SK-N-SH treated with all-trans-retinoic acid at 6 μM for 48 hours (cell line): Measurements from ENCODE around the gene MAP3K2.

Source experiments
- ATAC-seq: fragments of 200-7000 bp; cut with Tn5 transposase; 3 replicates; pipeline ENCODE4 v1.9.1; 2020; ENCODE audit warnings: mild to moderate bottlenecking, moderate library complexity
- ARNTL ChIP-seq: fragments of 450-650 bp; formaldehyde crosslinking; IDR thresholded peaks from 2 replicates; pipeline ENCODE4 v1.5.0; 2020; ENCODE audit warnings: low read depth, mild to moderate bottlenecking, moderate library complexity, borderline replicate concordance
- BACH2 ChIP-seq: fragments of 250-450 bp; sonication (Bioruptor Pico); IDR thresholded peaks from 2 replicates; pipeline ENCODE4 v1.9.0; 2021; ENCODE audit warnings: mild to moderate bottlenecking, borderline replicate concordance
- CSDC2 ChIP-seq: fragments of 250-450 bp; sonication (Bioruptor Pico); IDR thresholded peaks from 2 replicates; pipeline ENCODE4 v1.5.0; 2020; ENCODE audit warnings: mild to moderate bottlenecking, moderate library complexity
- ESRRG ChIP-seq: fragments of 250-450 bp; sonication (Bioruptor Pico); IDR thresholded peaks from 2 replicates; pipeline ENCODE4 v1.6.1; 2021; ENCODE audit warnings: mild to moderate bottlenecking
- GLIS3 ChIP-seq: fragments of 250-450 bp; sonication (Bioruptor Pico); IDR thresholded peaks from 2 replicates; pipeline ENCODE4 v1.5.0; 2020; ENCODE audit warnings: mild to moderate bottlenecking, moderate library complexity
- ISL1 ChIP-seq: fragments of 250-450 bp; sonication (Bioruptor Pico); IDR thresholded peaks from 2 replicates; pipeline ENCODE4 v2.1.2; 2022; ENCODE audit warnings: mild to moderate bottlenecking, moderate library complexity
- PPARA ChIP-seq: fragments of 250-450 bp; sonication (Bioruptor Pico); IDR thresholded peaks from 2 replicates; pipeline ENCODE4 v1.5.0; 2020; ENCODE audit warnings: mild to moderate bottlenecking, borderline replicate concordance
- RARB ChIP-seq: fragments of 250-450 bp; sonication (Bioruptor Pico); IDR thresholded peaks from 2 replicates; pipeline ENCODE4 v1.8.0; 2021; ENCODE audit warnings: mild to moderate bottlenecking, moderate library complexity
- SNAI2 ChIP-seq: fragments of 250-450 bp; sonication (Bioruptor Pico); IDR thresholded peaks from 2 replicates; pipeline ENCODE4 v1.5.0; 2020; ENCODE audit warnings: mild to moderate bottlenecking, moderate library complexity
- TCF4 ChIP-seq: fragments of 250-450 bp; sonication (Bioruptor Pico); IDR thresholded peaks from 2 replicates; pipeline ENCODE4 v1.8.0; 2021; ENCODE audit warnings: mild to moderate bottlenecking, moderate library complexity, borderline replicate concordance
- TOX ChIP-seq: fragments of 250-450 bp; sonication (Bioruptor Pico); IDR thresholded peaks from 2 replicates; pipeline ENCODE4 v1.8.0; 2021; ENCODE audit warnings: mild to moderate bottlenecking, moderate library complexity, borderline replicate concordance
- ZC3H10 ChIP-seq: fragments of 250-450 bp; sonication (Bioruptor Pico); IDR thresholded peaks from 2 replicates; pipeline ENCODE4 v1.5.1; 2021; ENCODE audit warnings: mild to moderate bottlenecking, moderate library complexity
- ZFP3 ChIP-seq: fragments of 250-450 bp; sonication (Bioruptor Pico); IDR thresholded peaks from 2 replicates; pipeline ENCODE4 v1.5.0; 2020; ENCODE audit warnings: mild to moderate bottlenecking, moderate library complexity
- ZFP30 ChIP-seq: fragments of 450-650 bp; formaldehyde crosslinking; IDR thresholded peaks from 2 replicates; pipeline ENCODE4 v1.5.0; 2022; ENCODE audit warnings: mild to moderate bottlenecking, moderate library complexity
- ZNF565 ChIP-seq: fragments of 450-650 bp; formaldehyde crosslinking; conservative IDR thresholded peaks from 2 replicates; pipeline ENCODE4 v1.5.0; 2020; ENCODE audit warnings: low read depth, mild to moderate bottlenecking, moderate library complexity
- ZNF70 ChIP-seq: fragments of 450-650 bp; formaldehyde crosslinking; IDR thresholded peaks from 2 replicates; pipeline ENCODE4 v1.5.0; 2020; ENCODE audit warnings: mild to moderate bottlenecking, moderate library complexity
- ZNF8 ChIP-seq: fragments of 450-650 bp; formaldehyde crosslinking; IDR thresholded peaks from 2 replicates; pipeline ENCODE4 v1.5.0; 2020; ENCODE audit warnings: mild to moderate bottlenecking, moderate library complexity
- TF ChIP-seq, protein P1 (sequence below): fragments of 250-450 bp; sonication (Bioruptor Pico); IDR thresholded peaks from 2 replicates; pipeline ENCODE4 v1.5.0; 2020; ENCODE audit warnings: mild to moderate bottlenecking, moderate library complexity
- TF ChIP-seq, protein P2 (sequence below): fragments of 250-450 bp; sonication (Bioruptor Pico); IDR thresholded peaks from 2 replicates; pipeline ENCODE4 v1.5.1; 2021; ENCODE audit warnings: mild to moderate bottlenecking, moderate library complexity
- TF ChIP-seq, protein P3 (sequence below): fragments of 250-450 bp; sonication (Bioruptor Pico); IDR thresholded peaks from 2 replicates; pipeline ENCODE4 v1.8.0; 2021; ENCODE audit warnings: low read depth, mild to moderate bottlenecking, moderate library complexity, borderline replicate concordance

The MAP3K2 gene

DNA sequence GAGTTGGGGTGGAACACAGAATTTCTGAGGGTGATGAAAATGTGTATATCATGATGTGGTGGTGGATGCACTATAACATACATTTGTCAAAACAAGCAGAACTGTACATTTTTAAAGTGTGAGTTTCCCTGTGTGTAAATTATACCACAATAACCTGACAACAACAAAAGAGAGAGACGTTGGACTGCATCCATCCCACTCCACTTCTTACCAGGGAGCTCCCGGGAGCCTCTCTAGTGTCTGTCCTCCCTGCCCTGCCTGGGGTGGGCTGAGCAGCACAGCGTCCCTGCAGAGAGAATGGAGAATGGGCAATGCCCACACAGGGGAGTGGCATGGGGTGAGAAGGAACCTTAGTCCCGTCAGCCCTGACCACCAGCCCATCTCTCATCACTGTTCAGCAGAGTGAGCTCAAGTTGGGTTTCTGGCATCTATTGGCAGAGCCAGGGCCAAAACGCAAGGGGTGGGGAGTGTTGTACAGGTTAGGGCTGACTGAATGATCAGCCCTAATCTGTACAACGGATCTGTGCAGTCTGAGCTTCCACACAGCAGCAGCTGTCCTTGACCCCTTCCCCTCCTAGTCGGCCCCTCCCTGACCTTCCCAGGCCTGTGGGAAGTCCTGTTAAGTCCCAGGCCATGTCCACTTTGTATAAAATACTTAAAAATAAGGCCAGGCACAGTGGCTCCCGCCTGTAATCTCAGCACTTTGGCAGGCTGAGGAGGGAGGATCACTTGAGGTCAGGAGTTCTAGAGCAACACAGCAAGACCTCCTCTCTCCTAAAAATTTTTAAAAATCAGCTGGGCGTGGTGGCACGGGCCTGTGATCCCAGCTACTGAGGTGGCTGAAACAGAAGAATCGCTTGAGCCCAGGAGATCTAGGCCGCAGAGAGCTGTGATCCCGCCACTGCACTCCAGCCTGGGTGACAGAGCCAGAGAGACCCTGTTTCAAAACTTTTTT is 27.1 kb upstream of the MAP3K2 start:
- TF ChIP-seq TCF4 (CRISPR knock-in tag) (no peak), ZNF565 (CRISPR knock-in tag) (no peak), TOX (CRISPR knock-in tag) (no peak), GLIS3 (CRISPR knock-in tag) (no peak), SNAI2 (CRISPR knock-in tag) (no peak), ARNTL (no peak), PPARA (CRISPR knock-in tag) (no peak), ISL1 (CRISPR knock-in tag) (no peak), ZFP30 (no peak), ZC3H10 (no peak), ESRRG (CRISPR knock-in tag) (no peak), ZNF8 (no peak), ZFP3 (CRISPR knock-in tag) (no peak)
- TF ChIP-seq, protein P1, sequence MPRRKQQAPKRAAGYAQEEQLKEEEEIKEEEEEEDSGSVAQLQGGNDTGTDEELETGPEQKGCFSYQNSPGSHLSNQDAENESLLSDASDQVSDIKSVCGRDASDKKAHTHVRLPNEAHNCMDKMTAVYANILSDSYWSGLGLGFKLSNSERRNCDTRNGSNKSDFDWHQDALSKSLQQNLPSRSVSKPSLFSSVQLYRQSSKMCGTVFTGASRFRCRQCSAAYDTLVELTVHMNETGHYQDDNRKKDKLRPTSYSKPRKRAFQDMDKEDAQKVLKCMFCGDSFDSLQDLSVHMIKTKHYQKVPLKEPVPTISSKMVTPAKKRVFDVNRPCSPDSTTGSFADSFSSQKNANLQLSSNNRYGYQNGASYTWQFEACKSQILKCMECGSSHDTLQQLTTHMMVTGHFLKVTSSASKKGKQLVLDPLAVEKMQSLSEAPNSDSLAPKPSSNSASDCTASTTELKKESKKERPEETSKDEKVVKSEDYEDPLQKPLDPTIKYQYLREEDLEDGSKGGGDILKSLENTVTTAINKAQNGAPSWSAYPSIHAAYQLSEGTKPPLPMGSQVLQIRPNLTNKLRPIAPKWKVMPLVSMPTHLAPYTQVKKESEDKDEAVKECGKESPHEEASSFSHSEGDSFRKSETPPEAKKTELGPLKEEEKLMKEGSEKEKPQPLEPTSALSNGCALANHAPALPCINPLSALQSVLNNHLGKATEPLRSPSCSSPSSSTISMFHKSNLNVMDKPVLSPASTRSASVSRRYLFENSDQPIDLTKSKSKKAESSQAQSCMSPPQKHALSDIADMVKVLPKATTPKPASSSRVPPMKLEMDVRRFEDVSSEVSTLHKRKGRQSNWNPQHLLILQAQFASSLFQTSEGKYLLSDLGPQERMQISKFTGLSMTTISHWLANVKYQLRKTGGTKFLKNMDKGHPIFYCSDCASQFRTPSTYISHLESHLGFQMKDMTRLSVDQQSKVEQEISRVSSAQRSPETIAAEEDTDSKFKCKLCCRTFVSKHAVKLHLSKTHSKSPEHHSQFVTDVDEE (CRISPR knock-in tag) = no peak
- TF ChIP-seq, protein P2, sequence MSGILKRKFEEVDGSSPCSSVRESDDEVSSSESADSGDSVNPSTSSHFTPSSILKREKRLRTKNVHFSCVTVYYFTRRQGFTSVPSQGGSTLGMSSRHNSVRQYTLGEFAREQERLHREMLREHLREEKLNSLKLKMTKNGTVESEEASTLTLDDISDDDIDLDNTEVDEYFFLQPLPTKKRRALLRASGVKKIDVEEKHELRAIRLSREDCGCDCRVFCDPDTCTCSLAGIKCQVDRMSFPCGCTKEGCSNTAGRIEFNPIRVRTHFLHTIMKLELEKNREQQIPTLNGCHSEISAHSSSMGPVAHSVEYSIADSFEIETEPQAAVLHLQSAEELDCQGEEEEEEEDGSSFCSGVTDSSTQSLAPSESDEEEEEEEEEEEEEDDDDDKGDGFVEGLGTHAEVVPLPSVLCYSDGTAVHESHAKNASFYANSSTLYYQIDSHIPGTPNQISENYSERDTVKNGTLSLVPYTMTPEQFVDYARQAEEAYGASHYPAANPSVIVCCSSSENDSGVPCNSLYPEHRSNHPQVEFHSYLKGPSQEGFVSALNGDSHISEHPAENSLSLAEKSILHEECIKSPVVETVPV = no peak
- TF ChIP-seq, protein P3, sequence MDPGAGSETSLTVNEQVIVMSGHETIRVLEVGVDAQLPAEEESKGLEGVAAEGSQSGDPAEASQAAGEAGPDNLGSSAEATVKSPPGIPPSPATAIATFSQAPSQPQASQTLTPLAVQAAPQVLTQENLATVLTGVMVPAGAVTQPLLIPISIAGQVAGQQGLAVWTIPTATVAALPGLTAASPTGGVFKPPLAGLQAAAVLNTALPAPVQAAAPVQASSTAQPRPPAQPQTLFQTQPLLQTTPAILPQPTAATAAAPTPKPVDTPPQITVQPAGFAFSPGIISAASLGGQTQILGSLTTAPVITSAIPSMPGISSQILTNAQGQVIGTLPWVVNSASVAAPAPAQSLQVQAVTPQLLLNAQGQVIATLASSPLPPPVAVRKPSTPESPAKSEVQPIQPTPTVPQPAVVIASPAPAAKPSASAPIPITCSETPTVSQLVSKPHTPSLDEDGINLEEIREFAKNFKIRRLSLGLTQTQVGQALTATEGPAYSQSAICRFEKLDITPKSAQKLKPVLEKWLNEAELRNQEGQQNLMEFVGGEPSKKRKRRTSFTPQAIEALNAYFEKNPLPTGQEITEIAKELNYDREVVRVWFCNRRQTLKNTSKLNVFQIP (CRISPR knock-in tag) = no peak
- no peak; the same call in 2 of the 3 replicates for ATAC-seq

DNA sequence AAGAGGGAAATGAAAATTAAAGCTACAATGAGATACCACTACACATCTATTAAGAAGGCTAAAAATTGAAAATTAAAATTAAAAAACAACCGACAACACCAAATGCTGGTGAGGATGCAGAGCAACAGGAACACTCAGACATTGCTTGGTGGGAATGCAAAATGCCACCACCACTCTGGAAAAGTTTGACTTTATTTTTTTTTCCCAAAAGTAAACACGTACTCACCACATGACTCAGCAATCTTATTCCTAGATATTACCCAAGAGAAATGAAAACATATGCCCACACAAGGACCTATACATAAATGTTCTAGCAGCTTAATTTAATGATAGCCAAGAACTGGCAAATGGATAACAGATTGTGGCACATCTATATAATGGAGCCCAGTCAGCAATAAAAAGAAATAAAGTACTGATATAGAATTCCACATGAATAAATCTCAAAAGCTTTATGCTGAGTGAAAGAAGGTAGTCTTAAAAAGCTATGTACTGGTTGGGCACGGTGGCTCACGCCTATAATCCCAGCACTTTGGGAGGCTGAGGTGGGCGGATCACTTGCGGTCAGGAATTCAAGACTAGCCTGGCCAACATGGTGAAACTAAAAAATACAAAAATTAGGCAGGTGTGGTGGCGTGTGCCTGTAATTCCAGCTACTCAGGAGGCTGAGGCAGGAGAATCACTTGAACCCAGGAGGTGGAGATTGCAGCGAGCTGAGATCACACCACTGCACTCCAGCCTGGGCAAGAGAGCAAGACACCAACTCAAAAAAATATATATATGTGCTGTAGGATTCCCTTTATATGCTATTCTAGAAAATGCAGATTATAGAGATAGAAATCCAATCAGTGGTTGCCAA is 26.2 kb upstream of the MAP3K2 start:
- peak; percentile 16 for ATAC-seq
- TF ChIP-seq ESRRG (CRISPR knock-in tag) (no peak), ZNF8 (0 out of 2 replicates have a peak, but pooled peaks have one; percentile 20), ZNF70 (CRISPR knock-in tag) (no peak)
- TF ChIP-seq, all 23 proteins: peak for 1

DNA sequence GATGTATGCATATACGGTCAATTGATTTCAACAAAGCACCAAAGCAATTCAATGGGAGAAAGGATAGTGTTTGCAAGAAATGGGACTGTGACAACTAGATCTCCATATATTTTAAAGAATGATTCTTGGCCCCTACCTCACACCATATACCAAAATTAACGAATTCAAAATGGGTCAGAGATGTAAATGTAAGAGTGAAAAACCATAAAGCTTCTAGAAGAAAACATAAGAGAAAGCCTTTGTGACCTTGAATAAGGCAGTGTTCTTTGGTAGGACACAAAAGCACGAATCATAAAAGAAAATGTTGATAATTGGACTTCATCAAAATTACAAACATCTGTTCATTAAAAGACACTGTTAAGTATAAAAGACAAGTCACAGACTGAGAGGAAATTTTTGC is 25.4 kb upstream of the MAP3K2 start:
- ATAC-seq = no peak
- TF ChIP-seq GLIS3 (CRISPR knock-in tag) (no peak), CSDC2 (CRISPR knock-in tag) (no peak), RARB (CRISPR knock-in tag) (no peak), ESRRG (CRISPR knock-in tag) (no peak)

DNA sequence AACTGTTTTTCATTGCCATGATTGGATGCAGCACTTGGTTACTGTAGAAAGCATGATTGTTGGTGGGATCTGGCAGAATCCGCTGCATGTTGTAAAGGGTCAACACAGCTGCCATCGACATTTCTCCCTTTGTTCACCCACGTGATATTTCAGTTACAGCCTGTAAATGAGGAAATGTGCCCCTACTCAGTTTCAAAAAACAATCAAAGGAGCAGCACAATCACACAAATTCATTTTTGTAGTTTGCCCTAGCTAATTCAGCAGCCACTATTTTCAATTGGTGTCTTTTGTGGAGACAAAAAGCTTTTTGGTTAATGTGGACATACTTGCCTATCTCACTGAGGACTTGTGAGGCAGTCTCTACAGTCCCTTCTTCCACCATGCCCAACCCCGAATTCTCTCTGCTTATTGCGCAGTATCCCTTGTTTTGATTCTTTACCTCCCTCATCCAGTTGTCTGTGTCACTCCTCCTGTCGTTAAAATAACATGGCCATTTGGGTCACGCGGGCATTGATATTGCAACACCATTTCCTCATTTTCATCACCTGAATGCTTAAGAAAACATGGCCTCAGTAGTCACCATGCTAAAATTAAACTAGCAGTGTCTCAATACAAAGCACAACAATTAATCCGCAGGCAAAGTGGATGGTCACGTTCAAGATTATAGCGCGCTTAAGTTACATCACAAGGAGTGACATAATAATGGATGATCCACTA is 24.0 kb upstream of the MAP3K2 start:
- TF ChIP-seq TCF4 (CRISPR knock-in tag) = no peak
- TF ChIP-seq BACH2 (CRISPR knock-in tag) = no peak
- no peak for TF ChIP-seq RARB (CRISPR knock-in tag)
- TF ChIP-seq, protein P3 (CRISPR knock-in tag) = no peak
- no peak for TF ChIP-seq SNAI2 (CRISPR knock-in tag)
- TF ChIP-seq ZNF8 = no peak
- ATAC-seq = no peak
